ENCODE results near the gene PACRG. TPM values are rescaled to one million over a fixed set of nuclear protein-coding genes. Genes with fewer than 3 reads are reported as not detected.
A peak's percentile ranks its signal among the peaks of the same experiment; 100 is the strongest.

PACRG gene
- total and polyA plus RNA-seq, 2 of the 13 experiments (the other 11 are each of a cell fraction or from before 2014, with no cell fraction given), result 0.13 TPM; not detected in 1

- FAIRE-seq (peak; percentile 12), ATAC-seq (peak; percentile 83), DNase-seq (ENCODE audit: low spot score) (no peak)
- Histone ChIP-seq H3K36me3 (replicated peaks in 1 of 2; ENCODE audit: control insufficient read depth in 1 of 2, insufficient read depth in 2 of 2, low read length in 2 of 2) (no peaks in the 10 kb centered on the region), H2AFZ (ENCODE audit: low read length) (no peak overlapping the region), H3K4me1 (ENCODE audit: insufficient read depth, low read length) (no peaks in the 10 kb centered on the region), H3K4me3 (replicated peaks in 1 of 3; ENCODE audit: insufficient read depth in 1 of 3, low read depth in 2 of 3, low read length in 3 of 3) (no peak overlapping the region), H3K79me2 (ENCODE audit: insufficient read depth, low read length) (no peaks in the 10 kb centered on the region), H3K27ac (ENCODE audit: extremely low read length, insufficient read depth, low read length) (no peak overlapping the region), H3K9ac (ENCODE audit: insufficient read depth, low read depth, low read length) (no peak overlapping the region), H3K9me3 (ENCODE audit: low read length) (no peaks in the 10 kb centered on the region), H3K27me3 (ENCODE audit: control insufficient read depth in 1 of 2, insufficient read depth in 2 of 2, low read length in 2 of 2) (peaks cover 0 to 11% of the 10 kb centered on the region in 2 experiments; a peak in 1 of 5 replicates), H3K4me2 (ENCODE audit: low read depth, low read length) (no peak overlapping the region), H4K20me1 (ENCODE audit: insufficient read depth, low read length) (no peaks in the 10 kb centered on the region)
- ChIA-PET POLR2A (no interaction called here), CTCF (ENCODE audit: low intra/inter-chr PET ratio, low total read pairs) (no interaction called here)
- 7% methylated on average over 4 of the region's 4 CpGs for WGBS (ENCODE audit: low lambda C conversion rate)
- intact Hi-C loops (cut with micrococcal nuclease; ENCODE audit: unreplicated experiment) (no loop called here), in situ Hi-C loops (cut with HindIII; ENCODE audit: extremely low pct_ligation_motif_present, low pct_unique_long_range_greater_than_20kb) (no loop called here)
- TF ChIP-seq STAG1 (CRISPR knock-in tag; IDR thresholded peaks at IDR 0.05), result 0 out of 2 replicates have a peak, but pooled peaks have one; percentile 16
- no peak for TF ChIP-seq SRF (IDR thresholded peaks at IDR 0.05; ENCODE audit: low read depth, low read length)
- no TSS peak for BruUV-seq (replicated peaks)
These were observed 420.2 kb downstream of the PACRG start for GRCh38 chr6:163147994-163148393.

- no peak overlapping the region for H2AFZ ChIP-seq (ENCODE audit: low read length)
- no peak for FAIRE-seq
- no peak for DNase-seq (ENCODE audit: low spot score)
- no peak overlapping the region for H3K4me2 ChIP-seq (ENCODE audit: low read depth, low read length)
- ChIA-PET POLR2A (no interaction called here), CTCF (ENCODE audit: low intra/inter-chr PET ratio, low total read pairs) (no interaction called here)
- peaks cover 0 to 9% of the 10 kb centered on the region in 2 experiments; a peak in 1 of 5 replicates for H3K27me3 ChIP-seq (ENCODE audit: control insufficient read depth in 1 of 2, insufficient read depth in 2 of 2, low read length in 2 of 2)
- no peak overlapping the region for H3K4me3 ChIP-seq (replicated peaks in 1 of 3; ENCODE audit: insufficient read depth in 1 of 3, low read depth in 2 of 3, low read length in 3 of 3)
- no peaks in the 10 kb centered on the region for H3K9me3 ChIP-seq (ENCODE audit: low read length)
- no peaks in the 10 kb centered on the region for H3K79me2 ChIP-seq (ENCODE audit: insufficient read depth, low read length)
- in situ Hi-C loops (cut with HindIII; ENCODE audit: extremely low pct_ligation_motif_present, low pct_unique_long_range_greater_than_20kb) (no loop called here), intact Hi-C loops (cut with micrococcal nuclease; ENCODE audit: unreplicated experiment) (no loop called here)
- no peak overlapping the region for H3K27ac ChIP-seq (ENCODE audit: extremely low read length, insufficient read depth, low read length)
- no TSS peak for BruUV-seq (replicated peaks)
- no peak overlapping the region for H3K9ac ChIP-seq (ENCODE audit: insufficient read depth, low read depth, low read length)
- no peaks in the 10 kb centered on the region for H3K4me1 ChIP-seq (ENCODE audit: insufficient read depth, low read length)
- ATAC-seq, result peak; percentile 43; the same call in 1 of the 3 replicates
- H4K20me1 ChIP-seq (ENCODE audit: insufficient read depth, low read length), result no peaks in the 10 kb centered on the region
- WGBS (ENCODE audit: low lambda C conversion rate), result 62% methylated on average over 21 of the region's 24 CpGs
- no peaks in the 10 kb centered on the region for H3K36me3 ChIP-seq (replicated peaks in 1 of 2; ENCODE audit: control insufficient read depth in 1 of 2, insufficient read depth in 2 of 2, low read length in 2 of 2)
- TF ChIP-seq DNMT3B (CRISPR knock-in tag; conservative IDR thresholded peaks at IDR 0.05) (no peak), GATAD2A (CRISPR knock-in tag; IDR thresholded peaks at IDR 0.05) (no peak), CAMTA2 (CRISPR knock-in tag; IDR thresholded peaks at IDR 0.05; ENCODE audit: borderline replicate concordance) (no peak), DDIT3 (CRISPR knock-in tag; IDR thresholded peaks at IDR 0.05) (no peak), NCOA1 (CRISPR knock-in tag; IDR thresholded peaks at IDR 0.05) (no peak), BRF2 (CRISPR knock-in tag; IDR thresholded peaks at IDR 0.05) (no peak), TOE1 (CRISPR knock-in tag; IDR thresholded peaks at IDR 0.05) (no peak), PHF5A (CRISPR knock-in tag; IDR thresholded peaks at IDR 0.05; ENCODE audit: low read depth, unreplicated experiment) (no peak), PATZ1 (CRISPR knock-in tag; IDR thresholded peaks at IDR 0.05) (no peak), HOXA9 (CRISPR knock-in tag; IDR thresholded peaks at IDR 0.05; ENCODE audit: borderline replicate concordance) (no peak), ZNF441 (CRISPR knock-in tag; IDR thresholded peaks at IDR 0.05; ENCODE audit: borderline replicate concordance) (no peak), ZNF616 (CRISPR knock-in tag; IDR thresholded peaks at IDR 0.05; ENCODE audit: low read depth) (no peak), MYC (CRISPR knock-in tag; IDR thresholded peaks at IDR 0.05; ENCODE audit: borderline replicate concordance) (no peak), SETDB1 (CRISPR knock-in tag; IDR thresholded peaks at IDR 0.05; ENCODE audit: borderline replicate concordance) (no peak)
These were observed 420.9 kb downstream of the PACRG start for GRCh38 chr6:163148451-163149278.
